Measurements from ENCODE around the gene FADD.
"Not testable (repeated sequence)": the region's sequence is repeated elsewhere in the genome, so short reads cannot be mapped to it uniquely, and the experiment has no call there.

Gene FADD

DNA sequence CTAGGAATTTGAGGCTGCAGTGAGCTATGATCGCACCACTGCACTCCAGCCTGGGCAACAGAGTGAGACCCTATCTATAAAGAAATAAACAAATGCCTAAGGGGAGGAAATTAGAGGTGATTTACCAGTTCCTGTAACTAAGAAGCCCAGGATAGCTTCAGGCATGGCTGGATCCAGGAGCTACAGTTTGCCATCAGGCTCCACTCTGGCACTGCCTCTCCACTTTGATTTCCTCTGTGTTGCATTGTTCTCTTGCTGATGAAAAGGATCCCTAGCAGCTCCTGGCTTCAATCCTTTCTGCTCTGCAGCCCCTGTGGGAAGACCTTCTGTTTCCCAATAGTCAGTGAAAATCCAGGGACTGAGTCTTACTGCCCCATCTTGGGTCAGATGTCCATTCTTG lies 20.1 kb upstream of the FADD start:
- DNase-seq, result no peak

DNA sequence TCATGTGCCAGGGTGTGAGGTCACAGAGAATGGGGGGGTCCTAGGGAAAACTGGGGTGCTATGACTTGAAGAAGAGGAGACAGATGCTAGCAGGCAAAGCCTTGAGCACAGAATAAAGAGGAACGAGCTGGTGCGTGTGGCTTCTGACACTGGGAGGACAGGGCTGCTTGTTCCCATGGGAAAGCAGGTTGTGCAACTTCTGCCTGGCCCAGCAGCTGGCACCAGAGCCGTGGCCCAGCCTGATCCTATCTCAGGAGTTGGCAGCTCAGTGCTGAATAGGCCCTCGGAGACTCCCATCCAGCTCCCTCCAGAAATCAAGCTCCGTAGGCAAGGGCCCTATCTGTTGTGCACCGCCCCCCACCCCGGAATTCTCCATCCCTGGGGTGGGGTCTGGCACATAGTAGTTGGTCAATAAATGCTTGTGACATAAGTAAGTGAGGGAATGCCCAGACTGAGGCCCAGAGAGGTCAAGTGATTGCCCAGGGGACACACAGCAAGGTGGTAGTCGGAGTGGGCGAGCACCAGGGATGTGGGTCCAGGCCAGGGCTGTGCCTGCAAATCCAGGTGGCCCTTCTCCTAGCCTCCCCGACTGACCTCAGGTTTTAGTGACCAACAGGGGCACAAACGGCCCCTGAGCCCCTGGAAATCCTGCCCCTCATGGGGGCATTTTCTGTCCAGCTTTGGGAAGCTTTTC lies 19.5 kb upstream of the FADD start:
- no peak for DNase-seq

DNA sequence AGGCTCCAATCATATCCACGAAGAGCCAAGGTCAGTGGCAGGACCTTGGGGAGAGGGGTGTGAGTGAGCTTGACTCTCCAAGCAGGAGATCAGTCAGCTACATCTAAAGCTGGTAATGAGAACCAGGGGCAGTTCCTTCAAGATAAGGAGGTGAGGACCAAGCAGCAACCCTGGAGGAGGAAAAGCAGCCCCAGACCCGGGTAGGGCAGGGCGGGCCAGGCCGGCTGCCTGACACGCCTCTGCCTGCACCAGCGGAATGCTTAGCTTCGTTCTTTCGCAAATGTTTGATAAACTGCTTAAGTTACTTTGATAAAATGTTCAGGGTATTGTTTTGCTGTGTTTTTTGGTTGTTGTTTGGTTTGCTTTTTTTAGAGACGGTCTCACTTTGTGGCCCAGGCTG lies 18.7 kb upstream of the FADD start:
- DNase-seq, result no peak

DNA sequence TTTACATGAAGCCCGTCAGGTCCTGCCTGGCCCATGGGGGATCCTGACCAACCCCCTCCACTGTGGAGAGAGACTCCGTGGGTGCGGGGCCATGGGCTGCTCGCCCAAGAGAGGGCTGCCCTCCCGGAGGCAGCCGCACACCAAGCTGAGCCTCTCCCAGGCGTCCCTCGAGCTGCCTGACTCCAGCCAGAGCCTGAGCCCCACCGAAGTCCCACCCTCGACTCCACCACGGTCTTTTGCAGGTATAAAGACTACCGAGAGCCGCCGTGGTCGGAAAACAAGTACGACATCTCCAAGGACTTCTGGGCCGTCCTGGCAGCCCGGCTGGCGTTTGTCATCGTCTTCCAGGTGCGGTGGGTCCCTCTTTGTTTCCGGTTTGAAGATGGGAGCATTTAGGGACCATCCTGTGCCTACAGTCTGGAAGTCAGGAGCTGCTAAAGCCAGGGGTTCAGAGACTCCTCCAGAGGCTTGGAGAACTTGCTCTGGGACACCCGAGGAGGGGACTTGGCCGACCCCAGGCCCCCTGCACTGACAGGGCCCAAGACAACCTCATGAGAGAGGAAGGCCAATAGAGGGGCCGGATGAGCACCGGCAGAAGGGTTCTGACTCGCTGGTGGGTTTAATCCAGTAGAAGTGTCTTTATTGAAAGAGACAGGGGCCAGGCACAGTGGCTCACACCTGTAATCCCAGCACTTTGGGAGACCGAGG lies 17.6 kb upstream of the FADD start:
- no peak for DNase-seq

DNA sequence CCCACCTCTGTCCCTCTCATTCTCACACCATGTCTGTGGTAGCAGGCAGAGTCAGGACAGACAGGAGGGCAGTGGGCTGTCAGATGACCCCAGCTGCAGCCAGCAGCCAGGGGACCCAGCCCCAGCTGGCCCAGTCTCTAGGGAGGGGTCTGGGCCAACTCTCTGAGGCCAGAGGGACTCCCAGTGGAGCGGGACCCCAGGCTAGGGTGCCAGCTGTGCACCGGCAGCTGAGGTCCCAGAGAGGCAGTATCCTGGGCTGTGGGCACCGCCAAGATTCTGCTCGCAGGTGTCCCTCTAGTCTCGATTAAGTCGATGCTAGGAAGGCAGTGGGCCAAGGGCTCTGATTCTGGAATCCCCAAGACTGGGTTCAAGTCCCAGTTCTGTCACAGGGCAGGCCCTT lies 16.7 kb upstream of the FADD start:
- DNase-seq, result no peak

DNA sequence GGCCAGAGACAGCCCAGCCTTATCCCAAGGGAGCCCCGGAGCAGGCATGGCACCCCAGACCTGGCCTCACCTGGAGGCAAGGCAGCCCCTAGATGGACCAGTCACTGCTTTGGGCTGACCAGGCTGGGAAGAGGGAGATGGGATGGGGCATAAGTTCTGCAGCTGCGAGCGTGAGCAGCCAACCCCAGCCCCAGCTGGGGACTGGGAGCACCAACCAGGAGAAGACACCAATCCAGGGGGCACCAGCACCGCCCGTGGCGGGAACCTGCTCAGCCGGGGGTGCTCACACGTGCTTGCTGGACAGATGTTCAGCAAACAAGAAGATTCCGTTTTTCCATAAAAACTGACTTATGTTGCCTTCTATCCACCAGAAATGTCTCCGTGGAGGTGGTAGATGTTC lies 16.2 kb upstream of the FADD start:
- no peak for DNase-seq

DNA sequence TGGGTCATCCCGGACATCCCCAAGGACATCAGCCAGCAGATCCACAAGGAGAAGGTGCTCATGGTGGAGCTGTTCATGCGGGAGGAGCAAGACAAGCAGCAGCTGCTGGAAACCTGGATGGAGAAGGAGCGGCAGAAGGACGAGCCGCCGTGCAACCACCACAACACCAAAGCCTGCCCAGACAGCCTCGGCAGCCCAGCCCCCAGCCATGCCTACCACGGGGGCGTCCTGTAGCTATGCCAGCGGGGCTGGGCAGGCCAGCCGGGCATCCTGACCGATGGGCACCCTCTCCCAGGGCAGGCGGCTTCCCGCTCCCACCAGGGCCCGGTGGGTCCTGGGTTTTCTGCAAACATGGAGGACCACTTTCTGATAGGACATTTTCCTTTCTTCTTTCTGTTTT lies 15.3 kb upstream of the FADD start:
- DNase-seq, result no peak

- DNase-seq, result no peak
Measured at GRCh38 chr11:70189622-70190021, 13.5 kb upstream of the FADD start.

GRCh38 chr11:70191495-70192140 lies 11.5 kb upstream of the FADD start:
- peak; percentile 4 to 34 for DNase-seq

DNA sequence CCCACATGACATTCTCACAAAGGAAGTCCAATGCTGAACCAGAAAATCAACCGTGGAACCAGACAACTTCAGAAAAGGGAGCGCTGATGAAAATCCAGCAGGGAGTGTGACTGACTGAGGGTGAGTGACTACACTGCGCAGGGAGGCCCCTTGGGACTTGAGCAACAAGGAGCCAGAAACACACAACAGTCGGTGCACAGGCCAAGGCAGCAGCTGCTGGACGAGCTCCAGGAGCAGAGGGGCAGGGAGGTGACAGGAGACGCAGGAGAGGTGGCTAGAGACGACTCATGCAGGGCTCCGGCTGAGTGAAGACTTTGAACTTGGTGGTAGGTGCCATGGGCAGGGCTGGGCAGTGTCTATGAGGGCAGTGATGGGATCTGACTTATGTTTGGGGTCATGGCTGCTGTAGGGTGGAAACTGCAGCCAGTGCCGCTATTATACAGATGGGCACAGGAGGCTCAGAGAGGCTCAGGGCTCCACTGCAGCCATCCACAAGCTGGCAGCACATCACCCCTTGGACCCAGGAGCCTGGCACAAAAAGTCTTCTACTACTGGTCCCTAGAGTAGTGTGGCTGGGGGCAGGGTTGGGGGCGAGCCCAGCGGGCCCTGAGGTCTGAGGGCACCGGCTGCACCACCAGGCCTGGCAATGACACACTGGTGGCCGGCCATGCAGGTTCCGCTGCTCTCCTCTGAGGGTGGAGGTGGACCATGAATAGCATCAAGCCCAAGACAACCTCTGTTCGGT lies 10.3 kb upstream of the FADD start:
- no peak for DNase-seq

- no peak for DNase-seq
Measured at GRCh38 chr11:70193411-70194292, 9.4 kb upstream of the FADD start.

- no peak for DNase-seq
Measured at GRCh38 chr11:70194792-70195791, 8.0 kb upstream of the FADD start.

- DNase-seq, result no peak
Measured at GRCh38 chr11:70200212-70200844, 2.8 kb upstream of the FADD start.

GRCh38 chr11:70201047-70201446 lies 2.0 kb upstream of the FADD start:
- not testable (repeated sequence) for DNase-seq

DNA sequence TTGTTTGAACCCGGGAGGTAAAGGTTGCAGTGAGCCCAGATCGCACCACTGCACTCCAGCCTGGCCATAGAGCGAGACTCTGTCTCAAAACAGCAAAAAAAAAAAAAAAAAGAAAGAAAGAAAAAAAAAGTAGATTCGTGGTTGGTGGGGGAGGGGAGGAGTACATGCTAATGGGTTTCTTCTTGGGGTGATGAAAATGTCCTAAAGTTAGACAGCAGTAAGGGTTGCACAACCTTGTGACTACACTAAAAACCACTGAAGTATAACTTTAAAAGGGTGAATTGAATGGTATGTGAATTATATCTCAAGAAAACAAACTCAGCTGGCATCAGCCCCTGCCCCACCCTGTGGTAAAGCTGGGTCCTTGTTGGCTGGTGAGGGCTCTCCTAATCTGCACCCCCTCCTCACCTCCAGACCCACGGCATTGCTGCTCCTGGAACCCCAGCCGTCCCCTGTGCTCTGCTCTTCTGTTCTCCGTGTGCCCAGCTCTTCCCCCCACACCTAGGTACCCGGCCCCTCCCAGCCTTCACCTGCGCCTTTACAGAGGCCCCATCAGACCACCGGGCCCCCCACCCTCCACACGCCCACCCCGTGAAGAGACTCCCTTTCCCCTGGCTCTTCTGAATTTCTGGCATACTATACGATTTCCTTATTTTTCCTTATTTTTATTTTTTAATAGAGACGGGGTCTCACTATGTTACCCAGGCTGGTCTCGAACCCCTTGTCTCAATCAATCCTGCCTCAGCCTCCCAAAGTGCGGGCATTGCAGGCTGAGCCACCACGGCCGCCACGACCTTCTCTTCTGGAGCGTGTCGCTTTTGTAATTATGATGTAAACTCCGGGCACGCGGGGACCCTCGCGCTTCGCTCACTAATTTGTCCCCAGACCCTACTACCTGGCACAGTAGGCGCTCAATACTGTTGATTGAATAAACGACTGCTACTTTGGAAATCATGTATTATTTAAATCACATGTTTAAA lies 924 bp upstream of the FADD start:
- DNase-seq, result no peak

- DNase-seq, result peak; percentile 4 to 25
Measured at GRCh38 chr11:70203751-70204465, 812 bp downstream of the FADD start.

GRCh38 chr11:70204466-70204799 lies 1.3 kb downstream of the FADD start:
- no peak for DNase-seq

DNA sequence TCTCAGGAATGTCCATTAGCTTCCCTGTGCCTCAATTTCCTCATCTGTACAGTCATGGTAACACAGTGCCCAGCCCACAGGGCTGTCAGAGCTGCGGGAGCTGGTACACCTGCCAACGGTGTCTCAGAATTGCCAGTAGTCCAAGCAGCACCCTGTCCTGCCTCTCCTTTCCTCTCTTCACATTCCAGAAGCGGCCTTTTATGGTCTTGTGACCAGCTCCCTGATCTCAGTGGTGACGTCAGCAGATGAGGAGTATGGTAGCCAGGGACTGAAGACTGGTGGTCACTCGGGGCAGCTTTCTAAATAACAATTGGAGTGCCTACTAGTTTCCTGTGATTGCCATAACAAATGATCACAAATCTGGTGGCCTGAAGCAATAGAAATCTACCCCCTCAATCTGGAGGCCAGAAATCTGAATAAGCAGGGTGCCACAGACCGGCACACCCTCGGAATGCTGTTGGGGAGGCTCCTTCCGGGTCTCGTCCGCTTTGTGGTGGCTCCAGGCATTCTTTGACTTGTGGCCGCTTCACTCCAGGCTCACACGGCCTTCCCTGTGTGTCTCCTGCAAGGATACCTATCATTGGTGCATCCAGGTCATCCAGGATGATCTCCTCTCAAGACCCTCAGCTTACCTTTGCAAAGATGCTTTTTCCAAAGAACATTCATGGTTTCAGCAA lies 2.1 kb downstream of the FADD start:
- DNase-seq, result no peak

Data from NCI-H187 (cell line).